ENCODE measurements around the gene BMP6.

GRCh38 chr6:7725849-7726415 is at the start of gene BMP6:
- TF ChIP-seq CTCF (IDR thresholded peaks at IDR 0.05) (no peak), REST (IDR thresholded peaks at IDR 0.05; ENCODE audit: insufficient read depth in 1 of 2, low read depth in 2 of 2, low read length in 1 of 2) (no peak), SIN3A (IDR thresholded peaks at IDR 0.05; ENCODE audit: borderline replicate concordance, insufficient read depth, low read depth, low read length) (0 out of 2 replicates have a peak, but pooled peaks have one; percentile 54), POLR2AphosphoS5 (IDR thresholded peaks at IDR 0.05; ENCODE audit: low read depth, low read length) (peak; percentile 61; the same call in 1 of the 2 replicates)
